Measurements from ENCODE around the gene KNL1.
"Not testable (repeated sequence)": the region's sequence is repeated elsewhere in the genome, so short reads cannot be mapped to it uniquely, and the experiment has no call there.

KNL1 gene

DNA sequence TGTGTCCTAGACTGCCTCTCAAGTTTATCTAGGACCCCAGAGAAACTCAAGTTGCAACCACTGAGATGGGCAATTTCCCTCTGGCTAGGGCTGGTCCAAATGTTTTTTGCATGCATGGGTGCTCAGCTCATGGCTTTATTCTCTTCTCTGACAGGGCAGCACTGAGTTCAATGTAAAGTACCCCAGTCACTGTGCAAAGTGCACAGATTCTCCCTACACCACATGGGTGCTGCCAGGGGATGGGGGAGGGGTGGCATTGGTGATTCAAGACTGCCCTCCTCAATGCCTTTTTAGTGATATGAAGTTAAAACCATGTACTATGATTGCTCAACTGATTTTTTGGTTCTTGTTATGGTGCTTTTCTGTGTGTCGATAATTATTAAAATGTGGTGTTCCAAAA lies 86.1 kb downstream of the KNL1 start:
- H3K4me3 ChIP-seq (ENCODE audit: low read length) = no peak overlapping the region

GRCh38 chr15:40680959-40681358 lies 86.9 kb downstream of the KNL1 start:
- not testable (repeated sequence) for H3K4me3 ChIP-seq (ENCODE audit: low read length)

More for the DNA sequence above, 86.1 kb downstream of the KNL1 start:
- TF ChIP-seq ZNF274 (IDR thresholded peaks at IDR 0.05; ENCODE audit: low read depth, low read length) = no peak

DNA sequence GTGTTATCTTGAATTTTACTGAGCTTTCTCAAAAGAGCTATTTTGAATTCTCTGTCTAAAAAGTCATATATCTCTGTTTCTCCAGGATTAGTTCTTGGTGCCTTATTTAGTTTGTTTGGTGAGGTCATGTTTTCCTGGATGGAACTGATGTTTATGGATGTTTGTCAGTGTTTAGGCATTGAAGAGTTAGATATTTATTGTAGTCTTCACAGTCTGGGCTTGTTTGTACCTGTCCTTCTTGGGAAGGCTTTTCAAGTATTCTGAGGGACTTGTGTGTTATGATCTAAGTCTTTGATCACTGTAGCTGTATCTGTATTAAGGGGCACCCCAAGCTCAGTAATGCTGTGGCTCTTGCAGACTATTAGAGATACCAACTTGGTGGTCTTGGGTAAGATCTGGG lies 90.3 kb downstream of the KNL1 start:
- TF ChIP-seq ZNF274 (IDR thresholded peaks at IDR 0.05; ENCODE audit: low read depth, low read length) = no peak
- no peak overlapping the region for H3K4me3 ChIP-seq (ENCODE audit: low read length)

DNA sequence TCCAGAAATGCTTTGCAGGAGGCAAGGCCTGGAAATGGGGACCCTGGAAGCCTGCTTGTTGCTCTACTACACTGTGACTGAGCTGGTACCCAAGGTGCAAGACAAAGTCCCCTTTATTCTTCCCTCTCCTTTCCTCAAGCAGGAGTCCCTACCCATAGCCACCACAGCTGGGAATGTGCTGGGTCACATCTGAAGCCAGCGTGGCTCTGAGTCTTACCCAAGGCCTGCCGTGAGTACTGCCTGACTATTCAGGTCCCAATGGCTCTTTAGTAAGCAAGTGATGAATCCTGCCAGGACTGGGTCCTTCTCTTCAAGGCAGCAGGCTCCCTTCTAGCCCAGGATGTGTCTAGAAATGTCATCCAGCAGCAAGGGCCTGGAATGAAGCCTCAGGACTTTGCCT lies 91.3 kb downstream of the KNL1 start:
- no peak for TF ChIP-seq ZNF274 (IDR thresholded peaks at IDR 0.05; ENCODE audit: low read depth, low read length)
- no peak overlapping the region for H3K4me3 ChIP-seq (ENCODE audit: low read length)

- TF ChIP-seq ZNF274 (IDR thresholded peaks at IDR 0.05; ENCODE audit: low read depth, low read length) = no peak
Measured at GRCh38 chr15:40688932-40689799, 95.1 kb downstream of the KNL1 start.

GRCh38 chr15:40691737-40692136 lies 97.7 kb downstream of the KNL1 start:
- TF ChIP-seq ZNF274 (IDR thresholded peaks at IDR 0.05; ENCODE audit: low read depth, low read length) = no peak
- no peak overlapping the region for H3K4me3 ChIP-seq (ENCODE audit: low read length)

More at GRCh38 chr15:40688932-40689799, 95.1 kb downstream of the KNL1 start:
- H3K4me3 ChIP-seq (ENCODE audit: low read length) = no peak overlapping the region

GRCh38 chr15:40693904-40694687 lies 100.0 kb downstream of the KNL1 start:
- no peak for TF ChIP-seq ZNF274 (IDR thresholded peaks at IDR 0.05; ENCODE audit: low read depth, low read length)

DNA sequence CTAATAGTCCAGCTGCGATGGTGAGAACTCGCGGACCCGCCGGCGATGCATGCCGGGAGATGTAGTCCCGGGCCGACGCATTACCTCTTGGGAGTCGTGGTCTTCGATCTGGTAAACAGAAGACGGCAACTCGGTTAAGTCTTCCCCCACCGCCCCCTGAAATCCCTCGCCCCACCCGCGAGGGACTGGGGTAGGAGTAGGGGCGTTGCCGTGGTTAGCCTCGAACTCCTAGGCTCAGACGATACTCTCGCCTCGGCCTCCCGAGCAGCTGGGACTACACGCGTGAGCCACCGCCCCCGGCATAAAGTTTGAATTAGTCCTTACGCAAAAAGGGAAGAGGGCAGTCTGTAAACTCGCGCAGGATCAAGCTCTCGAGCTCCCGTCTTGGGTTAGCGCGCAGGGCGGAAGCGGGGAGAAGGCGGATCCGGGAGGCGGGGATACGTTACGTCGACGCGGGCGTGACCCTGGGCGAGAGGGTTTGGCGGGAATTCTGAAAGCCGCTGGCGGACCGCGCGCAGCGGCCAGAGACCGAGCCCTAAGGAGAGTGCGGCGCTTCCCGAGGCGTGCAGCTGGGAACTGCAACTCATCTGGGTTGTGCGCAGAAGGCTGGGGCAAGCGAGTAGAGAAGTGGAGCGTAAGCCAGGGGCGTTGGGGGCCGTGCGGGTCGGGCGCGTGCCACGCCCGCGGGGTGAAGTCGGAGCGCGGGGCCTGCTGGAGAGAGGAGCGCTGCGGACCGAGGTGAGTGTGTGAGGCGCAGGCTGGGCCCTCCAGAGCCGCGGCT lies 100.8 kb downstream of the KNL1 start, which contains the start of gene RAD51:
TSS of gene RAD51 (plus strand) at position 487 of the 781 bp plus-strand sequence. CDS start 3,585 bp downstream, outside the sequence.
- no peak for TF ChIP-seq ZNF274 (IDR thresholded peaks at IDR 0.05; ENCODE audit: low read depth, low read length)
- peak within 1 kb of the TSS; percentile 64 for H3K4me3 ChIP-seq (ENCODE audit: low read length)

More at GRCh38 chr15:40693904-40694687, 100.0 kb downstream of the KNL1 start:
- H3K4me3 ChIP-seq (ENCODE audit: low read length) = peak overlapping the region; percentile 64

DNA sequence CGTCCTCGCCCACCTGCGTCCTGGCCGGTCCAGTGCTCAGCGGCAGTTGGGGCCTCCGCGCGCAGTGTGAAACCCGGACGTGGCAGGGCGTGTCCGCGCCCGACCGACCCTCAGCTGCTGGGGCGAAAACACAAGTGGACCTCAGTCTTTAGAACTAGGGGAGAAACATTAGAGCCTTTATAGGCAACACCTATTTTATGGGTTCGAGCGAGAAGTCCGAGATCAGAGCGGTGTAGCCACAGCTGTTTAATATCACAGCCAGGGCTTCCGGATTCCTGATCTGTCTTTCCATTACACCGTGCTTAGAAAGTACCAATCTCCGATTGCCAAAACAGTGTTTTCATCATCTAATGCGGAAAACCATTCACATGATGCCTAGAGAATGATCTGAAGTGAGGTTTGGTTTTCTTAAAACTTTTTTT lies 101.4 kb downstream of the KNL1 start:
- no peak for TF ChIP-seq ZNF274 (IDR thresholded peaks at IDR 0.05; ENCODE audit: low read depth, low read length)

GRCh38 chr15:40696228-40696627 lies 102.2 kb downstream of the KNL1 start:
- peak overlapping the region; percentile 64 for H3K4me3 ChIP-seq (ENCODE audit: low read length)
- no peak for TF ChIP-seq ZNF274 (IDR thresholded peaks at IDR 0.05; ENCODE audit: low read depth, low read length)

More for the DNA sequence above, 101.4 kb downstream of the KNL1 start:
- H3K4me3 ChIP-seq (ENCODE audit: low read length) = peak overlapping the region; percentile 64

DNA sequence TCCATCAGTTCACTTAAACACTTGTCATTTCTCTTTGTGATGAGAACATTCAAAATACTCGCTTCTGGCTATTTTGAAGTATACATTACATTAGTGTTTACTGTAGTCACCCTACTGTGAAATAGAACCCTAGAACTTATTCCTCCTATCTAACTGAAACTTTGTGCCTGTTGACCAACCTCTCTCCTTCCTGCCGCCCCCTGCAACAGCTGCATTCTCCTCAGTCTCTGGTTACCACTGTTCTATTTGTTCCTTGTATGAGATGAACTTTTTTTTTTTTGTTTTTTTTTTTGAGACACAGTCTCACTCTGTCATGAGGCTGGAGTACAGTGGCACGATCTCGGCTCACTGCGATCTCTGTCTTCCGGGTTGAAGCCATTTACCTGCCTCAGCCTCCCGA lies 103.9 kb downstream of the KNL1 start:
- TF ChIP-seq ZNF274 (IDR thresholded peaks at IDR 0.05; ENCODE audit: low read depth, low read length) = no peak
- no peak overlapping the region for H3K4me3 ChIP-seq (ENCODE audit: low read length)

- no peak overlapping the region for H3K4me3 ChIP-seq (ENCODE audit: low read length)
- TF ChIP-seq ZNF274 (IDR thresholded peaks at IDR 0.05; ENCODE audit: low read depth, low read length) = no peak
Measured at GRCh38 chr15:40702077-40702476, 108.0 kb downstream of the KNL1 start.

GRCh38 chr15:40706121-40706520 lies 112.1 kb downstream of the KNL1 start:
- H3K4me3 ChIP-seq (ENCODE audit: low read length) = no peak overlapping the region
- no peak for TF ChIP-seq ZNF274 (IDR thresholded peaks at IDR 0.05; ENCODE audit: low read depth, low read length)
